ENCODE measurements around the gene AKR1C4. TPM values are rescaled to one million over a fixed set of nuclear protein-coding genes. Genes with fewer than 3 reads are reported as not detected.
"Not testable (repeated sequence)": the region's sequence is repeated elsewhere in the genome, so short reads cannot be mapped to it uniquely, and the experiment has no call there.

The AKR1C4 gene
- total and polyA plus RNA-seq, 2 of the 8 experiments (the other 6 are each of a cell fraction or from before 2014, with no cell fraction given): not detected

DNA sequence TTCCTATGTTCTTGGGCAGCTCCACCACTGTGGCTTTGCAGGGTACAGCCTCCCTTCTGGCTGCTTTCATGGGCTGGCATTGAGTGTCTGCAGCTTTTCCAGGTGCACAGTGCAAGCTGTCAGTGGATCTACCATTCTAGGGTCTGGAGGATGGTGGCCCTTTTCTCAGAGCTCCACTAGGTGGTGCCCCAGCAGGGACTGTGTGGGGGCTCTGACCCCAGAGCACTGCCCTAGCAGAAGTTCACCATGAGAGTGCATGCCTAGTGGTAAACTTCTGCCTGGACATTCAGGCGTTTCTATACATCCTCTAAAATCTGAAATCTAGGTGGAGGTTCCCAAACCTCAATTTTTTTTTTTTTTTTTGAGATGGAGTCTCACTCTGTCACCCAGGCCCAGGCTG is 13.6 kb downstream of the AKR1C4 start:
- H3K9me3 ChIP-seq (ENCODE audit: insufficient read depth in 2 of 2, low read depth in 1 of 2, low read length in 1 of 2); H2AFZ ChIP-seq (ENCODE audit: low read length); H3K4me2 ChIP-seq (ENCODE audit: insufficient read depth in 1 of 2, low read depth in 2 of 2, low read length in 2 of 2); H3K9ac ChIP-seq (replicated peaks in 1 of 4; ENCODE audit: extremely low read depth in 1 of 4, low read depth in 3 of 4, low read length in 3 of 4); H2BK5ac ChIP-seq (ENCODE audit: low read depth, low read length); H3K27me3 ChIP-seq (replicated peaks in 1 of 4; ENCODE audit: control insufficient read depth in 3 of 4, extremely low read depth in 1 of 4, insufficient read depth in 3 of 4, low read length in 3 of 4); H4K91ac ChIP-seq (replicated peaks; ENCODE audit: insufficient read length, low read length); H2BK15ac ChIP-seq (ENCODE audit: low read length); H3K14ac ChIP-seq (ENCODE audit: insufficient read length); H3K79me2 ChIP-seq (ENCODE audit: control insufficient read depth in 1 of 2, insufficient read depth in 2 of 2, low read length in 2 of 2); H3K56ac ChIP-seq (replicated peaks; ENCODE audit: insufficient read length, low read depth, low read length); H2AK5ac ChIP-seq (ENCODE audit: low read depth, low read length); H3K27ac ChIP-seq (ENCODE audit: low read depth, low read length); H3K36me3 ChIP-seq (ENCODE audit: control insufficient read depth in 2 of 4, insufficient read depth in 4 of 4, low read length in 3 of 4); H3K4me1 ChIP-seq (replicated peaks in 1 of 4; ENCODE audit: control insufficient read depth in 3 of 4, insufficient read depth in 4 of 4, low read length in 3 of 4); H4K5ac ChIP-seq (ENCODE audit: insufficient read length, low read depth, low read length); H3K18ac ChIP-seq (ENCODE audit: extremely low read depth, low read length); H4K8ac ChIP-seq (ENCODE audit: extremely low read depth, insufficient read depth, low read length); POLR2A ChIA-PET (ENCODE audit: partially characterized antibody); FAIRE-seq; H3K79me1 ChIP-seq (ENCODE audit: low read depth, low read length); H2BK12ac ChIP-seq (ENCODE audit: low read depth, low read length); H3K4me3 ChIP-seq (ENCODE audit: extremely low read depth in 1 of 4, insufficient read depth in 2 of 4, low read depth in 3 of 4, low read length in 4 of 4); H4K20me1 ChIP-seq (replicated peaks in 1 of 2; ENCODE audit: control insufficient read depth in 1 of 2, insufficient read depth in 2 of 2, low read length in 2 of 2); H3K23me2 ChIP-seq (ENCODE audit: low read depth, low read length); DNase-seq (ENCODE audit: low read depth in 1 of 2, low spot score in 2 of 2); H2BK120ac ChIP-seq (replicated peaks; ENCODE audit: low read depth, low read length); H3K23ac ChIP-seq (ENCODE audit: insufficient read length); H2BK20ac ChIP-seq (ENCODE audit: low read length); H3K4ac ChIP-seq (replicated peaks; ENCODE audit: insufficient read length, low read depth, low read length): not testable (repeated sequence)
- CTCF ChIA-PET (ENCODE audit: partially characterized antibody): interaction anchor here (0.7 to 1.3 kb wide), 4 partner anchors 10 to 260 kb away, joined by 3 to 6 read pairs (median 4); no protein-coding TSS in a partner anchor
- TF ChIP-seq RAD21 (IDR thresholded peaks at IDR 0.05 in 1 of 2, conservative IDR thresholded peaks at IDR 0.05 in 1 of 2; ENCODE audit: low read depth in 2 of 2, low read length in 2 of 2): peak; percentile 31 to 51; a peak in 3 of 4 replicates
- peak; percentile 8 to 30 (median 23) for TF ChIP-seq CTCF (IDR thresholded peaks at IDR 0.05; ENCODE audit: control extremely low read depth in 1 of 3, insufficient read depth in 1 of 3, low read depth in 1 of 3, low read length in 3 of 3)
- 71% methylated on average over 1 of the region's 1 CpG; no CpG with 5 or more reads in 1 of the 2 experiments for WGBS, 2 experiments (ENCODE audit: extremely low coverage in 1 of 2, insufficient coverage in 1 of 2, insufficient read length in 1 of 2, insufficient replicate concordance in 2 of 2, low coverage in 1 of 2, low lambda C conversion rate in 2 of 2, missing lambda C conversion rate in 1 of 2)

Data from H1 (cell line).